Esophagus muscularis mucosa (tissue), 4 donors: Measurements from ENCODE around the gene ROBO1. TPM values are rescaled to one million over a fixed set of nuclear protein-coding genes. Genes with fewer than 3 reads are reported as not detected.

Experiments
- DNase-seq: peaks from one replicate; pipeline ENCODE4 v3.0.0-alpha.2; 2017; ENCODE audit errors: extremely low spot score
- H3K27ac ChIP-seq, 4 donors: fragments of 200-600 bp; sonication (generic); replicated peaks in 1 of 4; 1 replicate in 3 of 4; 2 replicates in 1 of 4; pipeline ENCODE4 v1.5.1; 2016 to 2019; ENCODE audit warnings: mild to moderate bottlenecking in 1 of 4
- H3K27me3 ChIP-seq, 4 donors: fragments of 200-600 bp; sonication (generic); one replicate each; pipeline versions ENCODE4 v1.5.1 to v1.6.0; 2016 to 2019
- H3K36me3 ChIP-seq, 4 donors: fragments of 200-600 bp; sonication (generic); one replicate each; pipeline ENCODE4 v1.5.1; 2016 to 2019
- H3K4me1 ChIP-seq, 4 donors: fragments of 200-600 bp; sonication (generic); one replicate each; pipeline ENCODE4 v1.5.1; 2016 to 2019
- H3K4me3 ChIP-seq, 4 donors: fragments of 200-600 bp; sonication (generic); 1 replicate in 2 of 4; 2 replicates in 2 of 4; pipeline ENCODE4 v1.5.1; 2016 to 2019; ENCODE audit warnings: mild to moderate bottlenecking in 4 of 4, moderate library complexity in 1 of 4
- H3K9me3 ChIP-seq, 4 donors: fragments of 200-600 bp; sonication (generic); 1 replicate in 3 of 4; 2 replicates in 1 of 4; pipeline ENCODE4 v1.5.1; 2016 to 2019
- CTCF ChIP-seq, 3 experiments: fragments of 200-600 bp in 2 of 3; fragments of 450-650 bp in 1 of 3; sonication (generic) in 2 of 3; IDR thresholded peaks; one replicate each; pipeline ENCODE4 v1.5.1; 2017 to 2019; ENCODE audit warnings: antibody characterized with exemption in 3 of 3, mild to moderate bottlenecking in 2 of 3, moderate library complexity in 1 of 3
- EP300 ChIP-seq: sonication (generic); formaldehyde crosslinking; IDR thresholded peaks from one replicate; pipeline ENCODE4 v1.6.1; 2017; ENCODE audit warnings: antibody characterized with exemption
- POLR2A ChIP-seq: fragments of 450-650 bp; IDR thresholded peaks from one replicate; pipeline ENCODE4 v1.6.1; 2017; ENCODE audit warnings: antibody characterized with exemption, moderate library complexity, mild to moderate bottlenecking, low read depth
- POLR2AphosphoS5 ChIP-seq, 2 donors: sonication (generic); formaldehyde crosslinking; IDR thresholded peaks; one replicate each; pipeline ENCODE4 v1.6.1; 2017; ENCODE audit warnings: antibody characterized with exemption in 2 of 2
- WGBS: methylation state at CpG from one replicate; pipeline ENCODE4 v1.1.5; 2018; 5-methylcytosine and 5-hydroxymethylcytosine counted together
- intact Hi-C: fragments of 100-400 bp; cut with DNase I; formaldehyde crosslinking; loops from one replicate; pipeline ENCODE4 v1.15.1; 2023
- total RNA-seq, 4 donors: library from RNA; depleted of rRNA; stranded (reverse); fragments of >200 nt; gene quantifications; one replicate each; pipeline versions ENCODE4 v1.1.0 to v1.2.1, GENCODE V29; 2016

The ROBO1 gene
- total RNA-seq, 4 donors from 2014 or later = 9.6 to 14.2 (median 12.6) TPM

DNA sequence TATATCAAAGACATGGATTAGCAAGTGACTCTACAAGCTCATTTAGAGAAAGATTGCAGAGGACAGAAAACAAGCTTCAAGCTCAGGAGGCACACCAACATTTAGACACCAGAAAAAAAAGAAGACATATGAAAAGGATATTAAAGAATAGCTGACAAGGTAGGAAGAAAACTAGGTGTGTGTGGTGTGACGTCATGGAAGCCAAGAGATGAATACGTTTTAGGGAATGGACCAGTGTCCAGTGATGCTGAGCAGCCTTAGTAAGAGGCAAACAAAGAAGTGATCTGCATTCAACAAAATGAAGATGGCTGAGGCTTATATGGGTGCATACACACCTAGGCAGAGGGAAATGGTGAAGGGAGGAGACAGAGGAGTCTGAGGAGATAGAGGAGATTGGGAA is 377.4 kb downstream of the ROBO1 start:
- intact Hi-C loops = no loop called here
- Histone ChIP-seq H3K27ac (no peak overlapping the region), H3K36me3 (no peaks in the 10 kb centered on the region), H3K9me3 (no peaks in the 10 kb centered on the region), H3K4me1 (no peaks in the 10 kb centered on the region), H3K4me3 (no peak overlapping the region), H3K27me3 (no peaks in the 10 kb centered on the region)
- 86% methylated on average over 2 of the region's 2 CpGs for WGBS
- DNase-seq = no peak
- TF ChIP-seq CTCF (IDR thresholded peaks at IDR 0.05) = no peak
- TF ChIP-seq POLR2A = no peak
- TF ChIP-seq POLR2AphosphoS5 (IDR thresholded peaks at IDR 0.05) = no peak

DNA sequence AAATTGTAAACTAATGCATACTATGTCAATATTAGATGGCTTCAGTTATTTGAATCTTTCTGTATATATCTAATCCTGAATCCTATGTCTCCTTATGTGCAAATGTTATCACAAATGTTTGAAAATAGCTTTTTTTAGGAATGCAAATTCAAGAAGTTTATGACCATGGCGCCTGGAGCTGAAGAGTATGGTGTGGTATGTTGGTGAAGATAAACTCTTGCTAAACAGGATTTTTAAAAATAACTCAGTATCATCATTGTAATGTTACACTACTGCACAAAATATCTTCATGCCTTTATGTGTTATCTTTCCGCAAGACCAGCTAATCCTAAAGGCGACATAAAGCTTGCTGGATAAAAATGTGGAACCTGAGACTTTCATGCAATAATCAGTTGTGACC is 382.6 kb downstream of the ROBO1 start:
- Histone ChIP-seq H3K4me3 (no peak overlapping the region), H3K9me3 (no peaks in the 10 kb centered on the region), H3K27me3 (no peaks in the 10 kb centered on the region), H3K4me1 (no peaks in the 10 kb centered on the region), H3K27ac (no peak overlapping the region), H3K36me3 (no peaks in the 10 kb centered on the region)
- intact Hi-C loops = no loop called here
- TF ChIP-seq POLR2AphosphoS5 (IDR thresholded peaks at IDR 0.05) = no peak
- no peak for TF ChIP-seq EP300
- TF ChIP-seq CTCF (IDR thresholded peaks at IDR 0.05) = no peak
- no peak for TF ChIP-seq POLR2A
- 96% methylated on average over 3 of the region's 3 CpGs for WGBS
- DNase-seq = no peak

GRCh38 chr3:79383402-79384012 is 384.3 kb downstream of the ROBO1 start:
- no peak overlapping the region for H3K27ac ChIP-seq
- 35% methylated on average over 3 of the region's 3 CpGs for WGBS
- no peaks in the 10 kb centered on the region for H3K9me3 ChIP-seq
- no peak for DNase-seq
- intact Hi-C loops = no loop called here
- no peaks in the 10 kb centered on the region for H3K27me3 ChIP-seq
- H3K4me1 ChIP-seq = no peaks in the 10 kb centered on the region
- TF ChIP-seq POLR2A (no peak), CTCF (IDR thresholded peaks at IDR 0.05) (no peak), EP300 (no peak), POLR2AphosphoS5 (IDR thresholded peaks at IDR 0.05) (no peak)
- H3K36me3 ChIP-seq = no peaks in the 10 kb centered on the region
- no peak overlapping the region for H3K4me3 ChIP-seq

DNA sequence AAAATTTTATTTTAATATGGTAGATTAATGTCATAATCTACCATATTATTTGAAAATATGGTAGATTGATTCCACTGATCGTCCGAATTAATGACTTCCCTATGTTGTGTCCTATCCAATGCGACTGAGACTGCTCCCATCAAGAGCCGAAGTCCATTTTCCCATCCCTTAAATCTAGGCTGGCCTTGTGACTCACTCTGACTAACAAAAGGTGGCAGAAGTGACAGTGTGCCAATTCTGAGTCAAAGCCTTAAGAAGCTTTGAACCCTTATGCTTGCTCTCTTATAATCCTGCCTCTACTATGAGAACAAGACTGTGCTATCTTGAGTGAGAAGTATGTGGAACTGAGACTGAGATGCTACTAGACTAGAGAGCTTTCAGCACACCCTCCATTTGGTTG is 387.2 kb downstream of the ROBO1 start:
- DNase-seq = no peak
- no peak overlapping the region for H3K27ac ChIP-seq
- no peaks in the 10 kb centered on the region for H3K9me3 ChIP-seq
- H3K4me3 ChIP-seq = no peak overlapping the region
- H3K27me3 ChIP-seq = no peaks in the 10 kb centered on the region
- no peak for TF ChIP-seq POLR2A
- TF ChIP-seq EP300 = no peak
- TF ChIP-seq POLR2AphosphoS5 (IDR thresholded peaks at IDR 0.05) = no peak
- TF ChIP-seq CTCF (IDR thresholded peaks at IDR 0.05) = no peak
- intact Hi-C loops = no loop called here
- H3K4me1 ChIP-seq = no peaks in the 10 kb centered on the region
- H3K36me3 ChIP-seq = no peaks in the 10 kb centered on the region
- 83% methylated on average over 4 of the region's 4 CpGs for WGBS

GRCh38 chr3:79378064-79378463 is 389.7 kb downstream of the ROBO1 start:
- WGBS = 74% methylated on average over 3 of the region's 3 CpGs
- Histone ChIP-seq H3K9me3 (no peaks in the 10 kb centered on the region), H3K27me3 (no peaks in the 10 kb centered on the region), H3K27ac (no peak overlapping the region), H3K4me1 (no peaks in the 10 kb centered on the region), H3K4me3 (no peak overlapping the region), H3K36me3 (no peaks in the 10 kb centered on the region)
- TF ChIP-seq POLR2AphosphoS5 (IDR thresholded peaks at IDR 0.05) (no peak), EP300 (no peak), POLR2A (no peak), CTCF (IDR thresholded peaks at IDR 0.05) (no peak)
- intact Hi-C loops = no loop called here
- no peak for DNase-seq
